Measurements from ENCODE around the gene LCN10. TPM values are rescaled to one million over a fixed set of nuclear protein-coding genes. Genes with fewer than 3 reads are reported as not detected.

The LCN10 gene
- total and polyA plus RNA-seq, 2 of the 13 experiments (the other 11 are each of a cell fraction or from before 2014, with no cell fraction given): 0.53 to 0.61 TPM

GRCh38 chr9:136697146-136697820, 45.5 kb downstream of the LCN10 start (continued):
- TF ChIP-seq HNRNPK (IDR thresholded peaks at IDR 0.05; ENCODE audit: low read depth, low read length, poor library complexity, severe bottlenecking): peak; percentile 21
- no peak for TF ChIP-seq POLR2G (IDR thresholded peaks at IDR 0.05; ENCODE audit: low read depth, low read length)
- TF ChIP-seq HOXA3 (CRISPR knock-in tag; IDR thresholded peaks at IDR 0.05): peak; percentile 80
- TF ChIP-seq ZNF235 (CRISPR knock-in tag; IDR thresholded peaks at IDR 0.05; ENCODE audit: borderline replicate concordance): no peak
- TF ChIP-seq HIC2 (CRISPR knock-in tag; IDR thresholded peaks at IDR 0.05; ENCODE audit: low read depth): no peak; the same call in 1 of the 2 replicates
- TF ChIP-seq, protein P1, sequence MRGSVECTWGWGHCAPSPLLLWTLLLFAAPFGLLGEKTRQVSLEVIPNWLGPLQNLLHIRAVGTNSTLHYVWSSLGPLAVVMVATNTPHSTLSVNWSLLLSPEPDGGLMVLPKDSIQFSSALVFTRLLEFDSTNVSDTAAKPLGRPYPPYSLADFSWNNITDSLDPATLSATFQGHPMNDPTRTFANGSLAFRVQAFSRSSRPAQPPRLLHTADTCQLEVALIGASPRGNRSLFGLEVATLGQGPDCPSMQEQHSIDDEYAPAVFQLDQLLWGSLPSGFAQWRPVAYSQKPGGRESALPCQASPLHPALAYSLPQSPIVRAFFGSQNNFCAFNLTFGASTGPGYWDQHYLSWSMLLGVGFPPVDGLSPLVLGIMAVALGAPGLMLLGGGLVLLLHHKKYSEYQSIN (CRISPR knock-in tag; IDR thresholded peaks at IDR 0.05; ENCODE audit: borderline replicate concordance): no peak
- TF ChIP-seq ZNF839 (CRISPR knock-in tag; IDR thresholded peaks at IDR 0.05; ENCODE audit: borderline replicate concordance): no peak
- TF ChIP-seq, protein P2, sequence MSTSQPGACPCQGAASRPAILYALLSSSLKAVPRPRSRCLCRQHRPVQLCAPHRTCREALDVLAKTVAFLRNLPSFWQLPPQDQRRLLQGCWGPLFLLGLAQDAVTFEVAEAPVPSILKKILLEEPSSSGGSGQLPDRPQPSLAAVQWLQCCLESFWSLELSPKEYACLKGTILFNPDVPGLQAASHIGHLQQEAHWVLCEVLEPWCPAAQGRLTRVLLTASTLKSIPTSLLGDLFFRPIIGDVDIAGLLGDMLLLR (CRISPR knock-in tag; IDR thresholded peaks at IDR 0.05): no peak
- no peak for TF ChIP-seq MIER2 (CRISPR knock-in tag; IDR thresholded peaks at IDR 0.05)
- no peak; the same call in 1 of the 2 replicates for TF ChIP-seq RCOR2 (CRISPR knock-in tag; IDR thresholded peaks at IDR 0.05)
- TF ChIP-seq ZNF564 (CRISPR knock-in tag; IDR thresholded peaks at IDR 0.05): no peak; the same call in 1 of the 2 replicates
- TF ChIP-seq, protein P3, sequence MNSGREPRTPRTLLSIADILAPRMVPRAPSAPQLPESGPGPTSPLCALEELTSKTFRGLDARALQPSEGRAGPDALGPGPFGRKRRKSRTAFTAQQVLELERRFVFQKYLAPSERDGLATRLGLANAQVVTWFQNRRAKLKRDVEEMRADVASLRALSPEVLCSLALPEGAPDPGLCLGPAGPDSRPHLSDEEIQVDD (CRISPR knock-in tag; IDR thresholded peaks at IDR 0.05; ENCODE audit: borderline replicate concordance): no peak
- TF ChIP-seq ZFAT (CRISPR knock-in tag; conservative IDR thresholded peaks at IDR 0.05): no peak
- no peak for TF ChIP-seq ZNF124 (CRISPR knock-in tag; IDR thresholded peaks at IDR 0.05)
- TF ChIP-seq ZNF275 (CRISPR knock-in tag; IDR thresholded peaks at IDR 0.05; ENCODE audit: borderline replicate concordance): no peak
- no peak for TF ChIP-seq ZNF644 (CRISPR knock-in tag; IDR thresholded peaks at IDR 0.05; ENCODE audit: low read depth)
- TF ChIP-seq, protein P4, sequence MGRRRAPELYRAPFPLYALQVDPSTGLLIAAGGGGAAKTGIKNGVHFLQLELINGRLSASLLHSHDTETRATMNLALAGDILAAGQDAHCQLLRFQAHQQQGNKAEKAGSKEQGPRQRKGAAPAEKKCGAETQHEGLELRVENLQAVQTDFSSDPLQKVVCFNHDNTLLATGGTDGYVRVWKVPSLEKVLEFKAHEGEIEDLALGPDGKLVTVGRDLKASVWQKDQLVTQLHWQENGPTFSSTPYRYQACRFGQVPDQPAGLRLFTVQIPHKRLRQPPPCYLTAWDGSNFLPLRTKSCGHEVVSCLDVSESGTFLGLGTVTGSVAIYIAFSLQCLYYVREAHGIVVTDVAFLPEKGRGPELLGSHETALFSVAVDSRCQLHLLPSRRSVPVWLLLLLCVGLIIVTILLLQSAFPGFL (CRISPR knock-in tag; IDR thresholded peaks at IDR 0.05): no peak
- TF ChIP-seq ETV6 (CRISPR knock-in tag; conservative IDR thresholded peaks at IDR 0.05): no peak
- TF ChIP-seq SMARCC2 (IDR thresholded peaks at IDR 0.05): no peak
- no peak for TF ChIP-seq AKAP8 (CRISPR knock-in tag; IDR thresholded peaks at IDR 0.05)
- peak; percentile 70; the same call in 1 of the 2 replicates for TF ChIP-seq ZNF350 (CRISPR knock-in tag; IDR thresholded peaks at IDR 0.05; ENCODE audit: borderline replicate concordance, low read depth)
- no peak for TF ChIP-seq KAT8 (CRISPR knock-in tag; IDR thresholded peaks at IDR 0.05)
- TF ChIP-seq SP1 (IDR thresholded peaks at IDR 0.05): no peak
- TF ChIP-seq SP1 (CRISPR knock-in tag; IDR thresholded peaks at IDR 0.05): no peak; the same call in 1 of the 2 replicates
- no peak for TF ChIP-seq WIZ (CRISPR knock-in tag; IDR thresholded peaks at IDR 0.05)
- no peak for TF ChIP-seq POLR2AphosphoS2 (IDR thresholded peaks at IDR 0.05; ENCODE audit: low read depth, low read length)
